Measurements from ENCODE around the gene ARHGAP40. TPM values are rescaled to one million over a fixed set of nuclear protein-coding genes. Genes with fewer than 3 reads are reported as not detected.

ARHGAP40 gene
- total RNA-seq, 2 donors from 2014 or later, result not detected

DNA sequence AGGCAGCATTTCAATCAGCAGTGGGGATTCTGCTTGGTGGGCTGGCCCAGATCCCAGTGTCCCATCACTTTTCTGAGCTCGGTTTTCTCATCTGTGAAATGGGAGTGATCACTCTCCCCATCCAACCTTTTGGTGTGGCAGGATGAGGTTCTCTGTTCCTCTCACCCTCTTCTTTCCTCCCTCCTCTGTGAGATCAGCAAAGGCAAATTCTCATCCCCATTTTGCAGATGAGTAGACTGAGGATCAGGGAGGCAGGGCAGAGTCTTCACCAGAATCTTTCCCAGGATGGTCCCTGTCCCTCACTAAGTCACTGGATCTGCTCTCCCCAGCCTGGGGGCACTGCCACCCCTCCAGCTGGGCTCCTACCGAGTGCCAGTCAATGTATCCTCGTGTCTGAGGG lies 62.1 kb downstream of the ARHGAP40 start:
- no peak for DNase-seq (ENCODE audit: low spot score)
- H3K9me3 ChIP-seq, result peaks cover 0 to 5% of the 10 kb centered on the region in 2 donors
- H3K4me1 ChIP-seq, result peaks cover 0 to 24% of the 10 kb centered on the region in 2 donors
- no peak for TF ChIP-seq CTCF (IDR thresholded peaks at IDR 0.05)
- no peak overlapping the region for H3K27ac ChIP-seq
- no peak overlapping the region for H3K4me3 ChIP-seq
- H3K36me3 ChIP-seq, result no peaks in the 10 kb centered on the region
- H3K27me3 ChIP-seq, result no peaks in the 10 kb centered on the region

DNA sequence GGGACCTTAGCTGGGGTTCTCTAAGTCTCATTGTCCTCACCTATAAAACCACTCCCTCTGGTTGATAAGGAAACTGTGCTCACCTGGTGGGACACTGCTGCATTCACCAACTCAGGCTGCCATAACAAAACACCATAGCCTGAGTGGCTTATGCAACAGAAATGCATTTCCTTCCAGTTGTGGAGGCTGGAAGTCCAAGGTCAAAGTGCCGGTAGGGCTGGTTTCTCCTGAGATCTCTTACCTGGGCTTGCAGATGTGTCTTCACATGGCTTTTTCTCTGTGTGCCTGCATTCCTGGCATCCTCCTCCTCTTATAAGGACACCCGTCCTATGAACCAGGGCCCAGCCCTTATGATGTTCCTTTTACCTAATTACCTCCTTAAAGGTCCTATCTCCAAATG lies 62.7 kb downstream of the ARHGAP40 start:
- H3K36me3 ChIP-seq, result no peaks in the 10 kb centered on the region
- DNase-seq (ENCODE audit: low spot score), result no peak
- H3K27ac ChIP-seq, result no peak overlapping the region
- no peaks in the 10 kb centered on the region for H3K27me3 ChIP-seq
- no peak for TF ChIP-seq CTCF (IDR thresholded peaks at IDR 0.05)
- H3K4me1 ChIP-seq, result peaks cover 0 to 24% of the 10 kb centered on the region in 2 donors
- no peak overlapping the region for H3K4me3 ChIP-seq
- H3K9me3 ChIP-seq, result peaks cover 0 to 5% of the 10 kb centered on the region in 2 donors

GRCh38 chr20:38665094-38665493 lies 63.5 kb downstream of the ARHGAP40 start:
- DNase-seq (ENCODE audit: low spot score), result no peak
- Histone ChIP-seq H3K4me1 (peaks cover 0 to 24% of the 10 kb centered on the region in 2 donors), H3K36me3 (no peaks in the 10 kb centered on the region), H3K27me3 (no peaks in the 10 kb centered on the region), H3K9me3 (peaks cover 0 to 5% of the 10 kb centered on the region in 2 donors), H3K27ac (no peak overlapping the region), H3K4me3 (no peak overlapping the region)
- no peak for TF ChIP-seq CTCF (IDR thresholded peaks at IDR 0.05)

- Histone ChIP-seq H3K27me3 (no peaks in the 10 kb centered on the region), H3K27ac (peak overlapping the region; percentile 74 to 86), H3K9me3 (peaks cover 0 to 5% of the 10 kb centered on the region in 2 donors), H3K4me1 (peaks cover 0 to 24% of the 10 kb centered on the region in 2 donors), H3K36me3 (no peaks in the 10 kb centered on the region), H3K4me3 (no peak overlapping the region)
- no peak for TF ChIP-seq CTCF (IDR thresholded peaks at IDR 0.05)
- no peak for DNase-seq (ENCODE audit: low spot score)
These were observed 64.1 kb downstream of the ARHGAP40 start for GRCh38 chr20:38665506-38666285.

DNA sequence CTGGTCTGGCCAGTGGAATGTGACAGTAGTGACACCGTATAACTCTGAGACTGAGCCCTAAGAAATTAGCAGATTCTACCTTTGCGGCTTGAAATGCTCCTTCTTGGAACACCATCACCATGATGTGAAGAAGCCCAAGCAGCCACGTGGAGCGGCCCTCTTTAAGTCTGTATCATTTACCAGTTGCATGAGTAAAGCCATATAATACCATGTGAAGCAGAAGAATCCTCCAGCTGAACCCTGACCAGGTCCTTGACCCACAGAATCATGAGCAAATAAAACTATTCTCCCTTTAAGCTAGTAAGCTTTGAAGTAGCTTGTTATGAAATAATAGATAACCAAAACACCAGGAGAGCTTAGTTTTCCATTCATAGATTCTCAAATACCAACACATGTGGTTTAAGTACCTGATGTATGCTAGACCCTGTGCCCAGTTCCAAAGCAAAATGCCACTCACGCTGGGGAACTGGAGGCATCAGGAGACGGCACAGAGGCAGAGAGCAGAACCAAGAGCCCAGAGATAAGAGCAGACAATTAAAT lies 65.9 kb downstream of the ARHGAP40 start:
- no peak for TF ChIP-seq CTCF (IDR thresholded peaks at IDR 0.05)
- no peaks in the 10 kb centered on the region for H3K36me3 ChIP-seq
- peaks cover 0 to 5% of the 10 kb centered on the region in 2 donors for H3K9me3 ChIP-seq
- H3K4me3 ChIP-seq, result no peak overlapping the region
- no peak for DNase-seq (ENCODE audit: low spot score)
- no peaks in the 10 kb centered on the region for H3K27me3 ChIP-seq
- peak overlapping the region; percentile 35 to 86 for H3K27ac ChIP-seq
- peaks cover 0 to 24% of the 10 kb centered on the region in 2 donors for H3K4me1 ChIP-seq

Data from right atrium auricular region (tissue), 2 donors.